HepG2 (cell line): ENCODE measurements around the gene MYCBP2. TPM values are rescaled to one million over a fixed set of nuclear protein-coding genes. Genes with fewer than 3 reads are reported as not detected.

Experiments
- ATAC-seq: fragments of 200-7000 bp; cut with Tn5 transposase; 3 replicates; pipeline ENCODE4 v1.9.1; 2020; ENCODE audit warnings: mild to moderate bottlenecking, moderate library complexity
- BruUV-seq: library from RNA; stranded (reverse); fragments of 400-500 nt; replicated peaks from 2 replicates; lab custom pipeline; 2021; lab: Mats Ljungman, UMichigan
- CTCF ChIA-PET: fragments of 300-600 bp; formaldehyde crosslinking; extraction: SDS; loops from one replicate; lab custom pipeline; 2021; ENCODE audit warnings: low total read pairs, inconsistent platforms, low intra/inter-chr PET ratio; lab: Yijun Ruan, JAX
- POLR2A ChIA-PET: fragments of 350-600 bp; sonication (Branson Sonifier 250); formaldehyde crosslinking; loops from one replicate; lab custom pipeline; 2020; ENCODE audit warnings: antibody characterized with exemption, inconsistent platforms; lab: Yijun Ruan, JAX
- DNase-seq: peaks from one replicate; pipeline ENCODE4 v3.0.0-alpha.2; 2015; ENCODE audit warnings: low spot score
- FAIRE-seq: peaks from 3 replicates; lab custom pipeline; 2011; peaks lifted over from hg19 to GRCh38; lab: Jason Lieb, UNC
- H2AFZ ChIP-seq: one replicate; pipeline ENCODE4 v1.6.1; 2011; ENCODE audit warnings: low read length, inconsistent platforms
- H3K27ac ChIP-seq: fragments of 300-600 bp; 3 replicates; pipeline ENCODE4 v1.8.0; 2011; ENCODE audit warnings: mixed run types, mild to moderate bottlenecking, mixed read lengths, low read length, inconsistent platforms; ENCODE audit not compliant: insufficient read depth; ENCODE audit errors: extremely low read length
- H3K27me3 ChIP-seq, 2 experiments: fragments of 200-600 bp in 1 of 2; 2 replicates in 1 of 2; 3 replicates in 1 of 2; pipeline versions ENCODE4 v1.6.0 to v1.8.0; 2011; ENCODE audit warnings: low read length in 2 of 2, mild to moderate bottlenecking in 2 of 2, moderate library complexity in 2 of 2, inconsistent platforms in 1 of 2; ENCODE audit not compliant: insufficient read depth in 2 of 2, control insufficient read depth in 1 of 2
- H3K36me3 ChIP-seq, 2 experiments: fragments of 200-600 bp in 1 of 2; replicated peaks in 1 of 2; 2 replicates in 1 of 2; 3 replicates in 1 of 2; pipeline versions ENCODE4 v1.5.1 to v1.8.0; 2011; ENCODE audit warnings: low read length in 2 of 2, inconsistent platforms in 1 of 2; ENCODE audit not compliant: insufficient read depth in 2 of 2, control insufficient read depth in 1 of 2
- H3K4me1 ChIP-seq: 2 replicates; pipeline ENCODE4 v1.5.1; 2012; ENCODE audit warnings: low read length, inconsistent platforms; ENCODE audit not compliant: insufficient read depth
- H3K4me2 ChIP-seq: 2 replicates; pipeline ENCODE4 v1.6.0; 2011; ENCODE audit warnings: low read depth, low read length, inconsistent platforms
- H3K4me3 ChIP-seq, 3 experiments: fragments of 200-600 bp in 1 of 3; sonication (generic), shearing (Covaris generic) in 1 of 3; replicated peaks in 1 of 3; 2 replicates each; pipeline ENCODE4 v1.5.1; 2011 to 2016; ENCODE audit warnings: low read length in 3 of 3, inconsistent platforms in 2 of 3, low read depth in 2 of 3, mild to moderate bottlenecking in 2 of 3, control low read depth in 1 of 3, mixed read lengths in 1 of 3; ENCODE audit not compliant: insufficient read depth in 1 of 3
- H3K79me2 ChIP-seq: one replicate; pipeline ENCODE4 v1.6.1; 2011; ENCODE audit warnings: low read length, inconsistent platforms; ENCODE audit not compliant: insufficient read depth
- H3K9ac ChIP-seq: 2 replicates; pipeline ENCODE4 v1.6.0; 2011; ENCODE audit warnings: mild to moderate bottlenecking, low read depth, low read length, inconsistent platforms; ENCODE audit not compliant: insufficient read depth
- H3K9me3 ChIP-seq: 2 replicates; pipeline ENCODE4 v1.5.1; 2012; ENCODE audit warnings: mild to moderate bottlenecking, low read length
- H4K20me1 ChIP-seq: 2 replicates; pipeline ENCODE4 v1.6.0; 2011; ENCODE audit warnings: inconsistent platforms, mild to moderate bottlenecking, low read length, moderate library complexity; ENCODE audit not compliant: insufficient read depth
- CHD2 ChIP-seq: IDR thresholded peaks from 2 replicates; pipeline ENCODE4 v1.6.1; 2011; ENCODE audit warnings: low read depth, low read length, improper control_type of control experiment
- ELF1 ChIP-seq: sonication (generic); formaldehyde crosslinking; IDR thresholded peaks from 2 replicates; pipeline ENCODE4 v1.4.0; 2020; ENCODE audit warnings: missing genetic modification reagents
- NR2F6 ChIP-seq, 2 experiments: IDR thresholded peaks; 2 replicates each; pipeline ENCODE4 v1.6.1; 2016; ENCODE audit warnings: antibody characterized with exemption in 1 of 2, mild to moderate bottlenecking in 1 of 2
- RXRB ChIP-seq: IDR thresholded peaks from 2 replicates; pipeline ENCODE4 v1.6.1; 2016; ENCODE audit warnings: borderline replicate concordance, missing genetic modification reagents, missing compliant biosample characterization
- SIX4 ChIP-seq: sonication (generic); formaldehyde crosslinking; IDR thresholded peaks from 2 replicates; pipeline ENCODE4 v1.4.0; 2020; ENCODE audit warnings: missing genetic modification reagents
- SMAD1 ChIP-seq: sonication (generic); formaldehyde crosslinking; IDR thresholded peaks from 2 replicates; pipeline ENCODE4 v1.4.0; 2020; ENCODE audit warnings: missing genetic modification reagents, low read depth, mild to moderate bottlenecking, borderline replicate concordance
- SNRNP70 ChIP-seq: fragments of 200-400 bp; formaldehyde crosslinking; IDR thresholded peaks from 2 replicates; pipeline ENCODE4 v1.6.1; 2017; ENCODE audit warnings: mild to moderate bottlenecking, low read depth, low read length, moderate library complexity
- ZNF558 ChIP-seq: sonication (generic); formaldehyde crosslinking; IDR thresholded peaks from 2 replicates; pipeline ENCODE4 v1.9.0; 2022; ENCODE audit warnings: mild to moderate bottlenecking, missing genetic modification reagents, borderline replicate concordance
- in situ Hi-C: cut with HindIII; loops from 2 replicates; pipeline ENCODE4 v1.10.0; 2017; ENCODE audit warnings: low pct_unique_long_range_greater_than_20kb; ENCODE audit not compliant: extremely low pct_ligation_motif_present
- intact Hi-C: fragments of 100-400 bp; cut with micrococcal nuclease; formaldehyde crosslinking; loops from one replicate; pipeline ENCODE4 v1.10.0; 2022; ENCODE audit not compliant: unreplicated experiment
- polyA plus RNA-seq, 8 experiments: library from polyadenylated mRNA; depleted of rRNA in 3 of 8; stranded (reverse) in 7 of 8; unstranded in 1 of 8; fragments of >200 nt; fragmentation: Illumina TruSeq in 4 of 8; extraction: Trizol in 4 of 8; gene quantifications; 2 replicates each; pipeline versions ENCODE4 v1.2.1 to v1.2.3, GENCODE V29; 2011 to 2016; ENCODE audit warnings: low read depth in 4 of 8, missing spikeins in 1 of 8, mixed read lengths in 1 of 8; ENCODE audit not compliant: insufficient read depth in 1 of 8
- total RNA-seq, 5 experiments: library from RNA; depleted of rRNA; stranded (reverse); fragments of >200 nt; fragmentation: Illumina TruSeq; extraction: Trizol; gene quantifications; 2 replicates each; pipeline ENCODE4 v1.2.3, GENCODE V29; 2016; ENCODE audit warnings: low read depth in 1 of 5
- TF ChIP-seq, protein P1 (sequence below): sonication (generic); formaldehyde crosslinking; IDR thresholded peaks from one replicate; pipeline ENCODE4 v1.5.1; 2020; ENCODE audit warnings: mild to moderate bottlenecking, missing genetic modification reagents; ENCODE audit errors: not compliant biosample characterization
- TF ChIP-seq, protein P2 (sequence below): sonication (generic); formaldehyde crosslinking; IDR thresholded peaks from 2 replicates; pipeline ENCODE4 v1.4.0; 2020; ENCODE audit warnings: missing genetic modification reagents, borderline replicate concordance

The MYCBP2 gene
- total and polyA plus RNA-seq, 2 of the 13 experiments (the other 11 are each of a cell fraction or from before 2014, with no cell fraction given) = 16.3 to 35.3 TPM

DNA sequence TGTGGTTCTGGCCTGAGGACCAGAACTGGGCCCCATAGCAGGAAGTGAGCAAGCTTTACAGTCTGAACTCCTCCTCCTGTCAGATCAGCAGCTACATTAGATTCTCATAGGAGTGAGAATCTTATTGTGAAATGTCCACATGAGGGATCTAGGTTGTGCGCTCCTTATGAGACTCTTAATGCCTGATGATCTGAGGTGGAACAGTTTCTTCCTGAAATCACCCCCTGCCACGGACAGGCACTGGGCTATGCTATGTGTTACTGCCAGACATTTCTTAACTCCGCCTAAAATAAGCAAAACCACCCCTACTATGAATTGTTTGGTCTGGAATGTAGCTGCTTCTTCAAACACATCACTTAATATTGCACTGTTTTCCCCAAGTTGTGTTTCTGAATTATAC lies 304.6 kb downstream of the MYCBP2 start (continued):
- TF ChIP-seq, protein P1, sequence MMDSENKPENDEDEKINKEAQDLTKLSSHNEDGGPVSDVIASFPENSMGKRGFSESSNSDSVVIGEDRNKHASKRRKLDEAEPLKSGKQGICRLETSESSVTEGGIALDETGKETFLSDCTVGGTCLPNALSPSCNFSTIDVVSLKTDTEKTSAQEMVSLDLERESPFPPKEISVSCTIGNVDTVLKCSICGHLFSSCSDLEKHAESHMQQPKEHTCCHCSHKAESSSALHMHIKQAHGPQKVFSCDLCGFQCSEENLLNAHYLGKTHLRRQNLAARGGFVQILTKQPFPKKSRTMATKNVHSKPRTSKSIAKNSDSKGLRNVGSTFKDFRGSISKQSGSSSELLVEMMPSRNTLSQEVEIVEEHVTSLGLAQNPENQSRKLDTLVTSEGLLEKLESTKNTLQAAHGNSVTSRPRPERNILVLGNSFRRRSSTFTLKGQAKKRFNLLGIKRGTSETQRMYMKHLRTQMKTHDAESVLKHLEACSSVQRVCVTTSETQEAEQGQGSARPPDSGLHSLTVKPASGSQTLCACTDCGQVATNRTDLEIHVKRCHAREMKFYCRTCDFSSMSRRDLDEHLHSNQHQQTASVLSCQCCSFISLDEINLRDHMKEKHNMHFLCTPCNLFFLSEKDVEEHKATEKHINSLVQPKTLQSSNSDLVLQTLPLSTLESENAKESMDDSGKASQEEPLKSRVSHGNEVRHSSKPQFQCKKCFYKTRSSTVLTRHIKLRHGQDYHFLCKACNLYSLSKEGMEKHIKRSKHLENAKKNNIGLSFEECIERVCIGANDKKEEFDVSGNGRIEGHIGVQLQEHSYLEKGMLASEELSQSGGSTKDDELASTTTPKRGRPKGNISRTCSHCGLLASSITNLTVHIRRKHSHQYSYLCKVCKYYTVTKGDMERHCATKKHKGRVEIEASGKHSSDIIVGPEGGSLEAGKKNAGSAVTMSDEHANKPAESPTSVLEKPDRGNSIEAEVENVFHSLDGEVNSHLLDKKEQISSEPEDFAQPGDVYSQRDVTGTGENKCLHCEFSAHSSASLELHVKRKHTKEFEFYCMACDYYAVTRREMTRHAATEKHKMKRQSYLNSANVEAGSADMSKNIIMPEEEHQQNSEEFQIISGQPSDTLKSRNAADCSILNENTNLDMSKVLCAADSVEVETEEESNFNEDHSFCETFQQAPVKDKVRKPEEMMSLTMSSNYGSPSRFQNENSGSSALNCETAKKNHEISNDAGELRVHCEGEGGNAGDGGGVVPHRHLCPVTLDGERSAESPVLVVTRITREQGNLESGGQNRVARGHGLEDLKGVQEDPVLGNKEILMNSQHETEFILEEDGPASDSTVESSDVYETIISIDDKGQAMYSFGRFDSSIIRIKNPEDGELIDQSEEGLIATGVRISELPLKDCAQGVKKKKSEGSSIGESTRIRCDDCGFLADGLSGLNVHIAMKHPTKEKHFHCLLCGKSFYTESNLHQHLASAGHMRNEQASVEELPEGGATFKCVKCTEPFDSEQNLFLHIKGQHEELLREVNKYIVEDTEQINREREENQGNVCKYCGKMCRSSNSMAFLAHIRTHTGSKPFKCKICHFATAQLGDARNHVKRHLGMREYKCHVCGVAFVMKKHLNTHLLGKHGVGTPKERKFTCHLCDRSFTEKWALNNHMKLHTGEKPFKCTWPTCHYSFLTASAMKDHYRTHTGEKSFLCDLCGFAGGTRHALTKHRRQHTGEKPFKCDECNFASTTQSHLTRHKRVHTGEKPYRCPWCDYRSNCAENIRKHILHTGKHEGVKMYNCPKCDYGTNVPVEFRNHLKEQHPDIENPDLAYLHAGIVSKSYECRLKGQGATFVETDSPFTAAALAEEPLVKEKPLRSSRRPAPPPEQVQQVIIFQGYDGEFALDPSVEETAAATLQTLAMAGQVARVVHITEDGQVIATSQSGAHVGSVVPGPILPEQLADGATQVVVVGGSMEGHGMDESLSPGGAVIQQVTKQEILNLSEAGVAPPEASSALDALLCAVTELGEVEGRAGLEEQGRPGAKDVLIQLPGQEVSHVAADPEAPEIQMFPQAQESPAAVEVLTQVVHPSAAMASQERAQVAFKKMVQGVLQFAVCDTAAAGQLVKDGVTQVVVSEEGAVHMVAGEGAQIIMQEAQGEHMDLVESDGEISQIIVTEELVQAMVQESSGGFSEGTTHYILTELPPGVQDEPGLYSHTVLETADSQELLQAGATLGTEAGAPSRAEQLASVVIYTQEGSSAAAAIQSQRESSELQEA (CRISPR knock-in tag) = no peak
- TF ChIP-seq CHD2 = no peak

DNA sequence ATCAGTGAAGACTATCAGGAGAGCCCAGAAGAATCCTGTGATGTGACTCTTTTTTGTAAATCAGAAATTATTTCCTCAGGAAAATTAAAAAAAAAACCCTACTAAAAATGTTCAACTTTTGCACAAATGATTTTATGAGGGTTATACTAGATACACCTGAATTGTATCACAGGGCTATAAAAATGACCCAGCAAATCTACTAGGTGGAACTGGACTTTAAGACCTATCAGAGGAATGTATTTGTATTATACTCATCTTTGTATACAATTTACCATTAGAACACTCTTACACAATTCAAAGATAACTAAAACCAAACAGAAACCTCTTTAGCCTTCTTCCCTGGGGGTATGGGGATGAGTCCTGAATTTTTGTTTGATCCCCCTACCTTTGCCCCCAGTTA lies 307.1 kb downstream of the MYCBP2 start:
- intact Hi-C loops = loop anchor here (10.0 kb wide), 1 partner anchor 305 kb away; the partner anchor contains the start of gene MYCBP2
- no peak for FAIRE-seq
- TF ChIP-seq SNRNP70 = no peak
- no peak for TF ChIP-seq NR2F6 (IDR thresholded peaks at IDR 0.05)
- TF ChIP-seq NR2F6 (CRISPR knock-in tag; IDR thresholded peaks at IDR 0.05) = no peak
- TF ChIP-seq ZNF558 (CRISPR knock-in tag) = no peak
- no peak for TF ChIP-seq SIX4 (CRISPR knock-in tag)
- no peak for TF ChIP-seq RXRB (CRISPR knock-in tag)
- no peak for TF ChIP-seq SMAD1 (CRISPR knock-in tag)
- TF ChIP-seq, protein P2, sequence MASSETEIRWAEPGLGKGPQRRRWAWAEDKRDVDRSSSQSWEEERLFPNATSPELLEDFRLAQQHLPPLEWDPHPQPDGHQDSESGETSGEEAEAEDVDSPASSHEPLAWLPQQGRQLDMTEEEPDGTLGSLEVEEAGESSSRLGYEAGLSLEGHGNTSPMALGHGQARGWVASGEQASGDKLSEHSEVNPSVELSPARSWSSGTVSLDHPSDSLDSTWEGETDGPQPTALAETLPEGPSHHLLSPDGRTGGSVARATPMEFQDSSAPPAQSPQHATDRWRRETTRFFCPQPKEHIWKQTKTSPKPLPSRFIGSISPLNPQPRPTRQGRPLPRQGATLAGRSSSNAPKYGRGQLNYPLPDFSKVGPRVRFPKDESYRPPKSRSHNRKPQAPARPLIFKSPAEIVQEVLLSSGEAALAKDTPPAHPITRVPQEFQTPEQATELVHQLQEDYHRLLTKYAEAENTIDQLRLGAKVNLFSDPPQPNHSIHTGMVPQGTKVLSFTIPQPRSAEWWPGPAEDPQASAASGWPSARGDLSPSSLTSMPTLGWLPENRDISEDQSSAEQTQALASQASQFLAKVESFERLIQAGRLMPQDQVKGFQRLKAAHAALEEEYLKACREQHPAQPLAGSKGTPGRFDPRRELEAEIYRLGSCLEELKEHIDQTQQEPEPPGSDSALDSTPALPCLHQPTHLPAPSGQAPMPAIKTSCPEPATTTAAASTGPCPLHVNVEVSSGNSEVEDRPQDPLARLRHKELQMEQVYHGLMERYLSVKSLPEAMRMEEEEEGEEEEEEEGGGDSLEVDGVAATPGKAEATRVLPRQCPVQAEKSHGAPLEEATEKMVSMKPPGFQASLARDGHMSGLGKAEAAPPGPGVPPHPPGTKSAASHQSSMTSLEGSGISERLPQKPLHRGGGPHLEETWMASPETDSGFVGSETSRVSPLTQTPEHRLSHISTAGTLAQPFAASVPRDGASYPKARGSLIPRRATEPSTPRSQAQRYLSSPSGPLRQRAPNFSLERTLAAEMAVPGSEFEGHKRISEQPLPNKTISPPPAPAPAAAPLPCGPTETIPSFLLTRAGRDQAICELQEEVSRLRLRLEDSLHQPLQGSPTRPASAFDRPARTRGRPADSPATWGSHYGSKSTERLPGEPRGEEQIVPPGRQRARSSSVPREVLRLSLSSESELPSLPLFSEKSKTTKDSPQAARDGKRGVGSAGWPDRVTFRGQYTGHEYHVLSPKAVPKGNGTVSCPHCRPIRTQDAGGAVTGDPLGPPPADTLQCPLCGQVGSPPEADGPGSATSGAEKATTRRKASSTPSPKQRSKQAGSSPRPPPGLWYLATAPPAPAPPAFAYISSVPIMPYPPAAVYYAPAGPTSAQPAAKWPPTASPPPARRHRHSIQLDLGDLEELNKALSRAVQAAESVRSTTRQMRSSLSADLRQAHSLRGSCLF = no peak
- no peak for TF ChIP-seq ELF1 (CRISPR knock-in tag)

More for the DNA sequence above, 307.1 kb downstream of the MYCBP2 start:
- ATAC-seq (no peak), DNase-seq (no peak)
- H3K27ac ChIP-seq = no peak overlapping the region
- ChIA-PET CTCF (no interaction called here), POLR2A (no interaction called here)
- H3K4me1 ChIP-seq = peaks cover 40% of the 10 kb centered on the region
- no peak overlapping the region for H3K4me3 ChIP-seq
- H3K4me2 ChIP-seq = no peak overlapping the region
- H3K79me2 ChIP-seq = peaks cover 53% of the 10 kb centered on the region
- in situ Hi-C loops = no loop called here
- no peak overlapping the region for H3K9ac ChIP-seq
- peaks cover 20% of the 10 kb centered on the region for H4K20me1 ChIP-seq
- no peak overlapping the region for H2AFZ ChIP-seq
- no TSS peak for BruUV-seq
- H3K9me3 ChIP-seq = no peaks in the 10 kb centered on the region
- no peaks in the 10 kb centered on the region for H3K27me3 ChIP-seq
- peaks cover 5 to 43% of the 10 kb centered on the region in 2 experiments for H3K36me3 ChIP-seq
